ENCODE measurements around the gene GBGT1. TPM values are rescaled to one million over a fixed set of nuclear protein-coding genes. Genes with fewer than 3 reads are reported as not detected.

The GBGT1 gene
- total and polyA plus RNA-seq, 2 donors (not counting 1 experiment from before 2014, with no cell fraction given), result 19.6 to 52.7 TPM

DNA sequence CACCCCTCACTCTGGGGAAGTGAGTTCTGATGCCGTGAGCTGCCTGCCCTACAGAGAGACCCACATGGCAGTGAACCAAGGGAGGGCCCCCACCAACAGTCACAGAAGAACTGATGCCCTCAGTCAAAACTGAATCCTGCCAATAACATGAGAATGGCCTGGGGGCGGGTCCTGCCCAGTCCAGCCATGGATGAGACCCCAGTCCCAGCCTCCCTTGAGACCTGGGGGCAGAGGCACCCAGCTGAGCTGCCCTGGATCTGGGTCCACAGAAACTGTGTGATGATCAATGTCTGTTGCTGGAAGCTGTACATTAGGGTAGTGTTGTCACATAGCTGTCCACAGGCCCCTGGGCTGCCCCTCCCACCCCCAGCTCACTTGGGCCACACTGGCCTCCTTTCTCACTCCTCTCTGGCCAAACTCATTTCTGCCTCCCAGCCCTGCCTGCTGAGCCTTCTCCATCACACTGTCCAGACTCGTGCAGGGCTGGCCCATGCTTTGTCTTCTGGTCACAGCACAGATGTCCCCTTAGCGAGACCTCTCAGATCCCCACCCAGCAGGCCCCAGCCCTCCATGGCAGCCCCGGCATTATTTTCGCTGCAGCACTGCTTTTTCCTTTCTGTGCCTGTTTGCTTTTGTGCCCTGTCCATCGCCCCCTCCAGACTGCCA lies 16.8 kb downstream of the GBGT1 start:
- intact Hi-C loops (cut with micrococcal nuclease), result loop anchor here (5.0 kb wide), 1 partner anchor 920 kb away; the partner anchor contains the start of gene BRD3
- ATAC-seq (ENCODE audit: low read depth), result no peak
- CTCF ChIA-PET, result interaction anchor here (1.0 to 12.7 kb wide), 14 partner anchors 10 to 202 kb away, joined by 3 to 599 read pairs (median 6); partner anchors contain the start of genes GTF3C5, RALGDS and TSC1
- no peak overlapping the region for H2AFZ ChIP-seq (ENCODE audit: insufficient read depth, low read depth, low read length, poor library complexity, severe bottlenecking)
- Mint-ChIP-seq H3K27me3 (no peaks in the 10 kb centered on the region), H3K9me3 (ENCODE audit: insufficient read depth) (no peaks in the 10 kb centered on the region), H3K4me1 (peaks cover 59% of the 10 kb centered on the region), H3K27ac (peak overlapping the region; percentile 86), H3K4me3 (peak overlapping the region; percentile 87)
- peaks cover 65% of the 10 kb centered on the region for H3K79me2 ChIP-seq (ENCODE audit: control insufficient read depth, insufficient read depth, low read length)
- H4K20me1 ChIP-seq (ENCODE audit: control insufficient read depth, insufficient read depth, low read length, poor library complexity, severe bottlenecking), result peaks cover 51% of the 10 kb centered on the region
- no peak overlapping the region for H3K4me3 ChIP-seq (ENCODE audit: control extremely low read depth in 1 of 5, extremely low read depth in 1 of 5, insufficient read depth in 1 of 5, low read depth in 2 of 5, low read length in 4 of 5)
- H3K36me3 ChIP-seq (replicated peaks in 1 of 2; ENCODE audit: control extremely low read depth in 1 of 2, control insufficient read depth in 1 of 2, extremely low read depth in 1 of 2, insufficient read depth in 2 of 2, low read length in 1 of 2), result no peaks in the 10 kb centered on the region
- peaks cover 29 to 57% of the 10 kb centered on the region in 2 donors for H3K4me1 ChIP-seq (ENCODE audit: control insufficient read depth in 2 of 2, insufficient read depth in 2 of 2, low read length in 2 of 2)
- no peak overlapping the region for H3K9ac ChIP-seq (ENCODE audit: low read length)
- POLR2A ChIA-PET, result interaction anchor here (0.9 to 2.1 kb wide), 6 partner anchors 10 to 45 kb away, joined by 3 to 7 read pairs (median 4); partner anchors contain the start of gene RALGDS
- H3K9me3 ChIP-seq (ENCODE audit: control extremely low read depth in 1 of 3, control insufficient read depth in 2 of 3, insufficient read depth in 1 of 3, low read length in 2 of 3), result no peaks in the 10 kb centered on the region
- TF ChIP-seq EZH2 (IDR thresholded peaks at IDR 0.05; ENCODE audit: borderline replicate concordance, insufficient read depth, low read depth, low read length, poor library complexity, severe bottlenecking), result no peak
- TF ChIP-seq, protein P1, sequence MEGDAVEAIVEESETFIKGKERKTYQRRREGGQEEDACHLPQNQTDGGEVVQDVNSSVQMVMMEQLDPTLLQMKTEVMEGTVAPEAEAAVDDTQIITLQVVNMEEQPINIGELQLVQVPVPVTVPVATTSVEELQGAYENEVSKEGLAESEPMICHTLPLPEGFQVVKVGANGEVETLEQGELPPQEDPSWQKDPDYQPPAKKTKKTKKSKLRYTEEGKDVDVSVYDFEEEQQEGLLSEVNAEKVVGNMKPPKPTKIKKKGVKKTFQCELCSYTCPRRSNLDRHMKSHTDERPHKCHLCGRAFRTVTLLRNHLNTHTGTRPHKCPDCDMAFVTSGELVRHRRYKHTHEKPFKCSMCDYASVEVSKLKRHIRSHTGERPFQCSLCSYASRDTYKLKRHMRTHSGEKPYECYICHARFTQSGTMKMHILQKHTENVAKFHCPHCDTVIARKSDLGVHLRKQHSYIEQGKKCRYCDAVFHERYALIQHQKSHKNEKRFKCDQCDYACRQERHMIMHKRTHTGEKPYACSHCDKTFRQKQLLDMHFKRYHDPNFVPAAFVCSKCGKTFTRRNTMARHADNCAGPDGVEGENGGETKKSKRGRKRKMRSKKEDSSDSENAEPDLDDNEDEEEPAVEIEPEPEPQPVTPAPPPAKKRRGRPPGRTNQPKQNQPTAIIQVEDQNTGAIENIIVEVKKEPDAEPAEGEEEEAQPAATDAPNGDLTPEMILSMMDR (IDR thresholded peaks at IDR 0.05), result no peak
- DNase-seq, result peak; percentile 33
- no peaks in the 10 kb centered on the region for H3K27me3 ChIP-seq (replicated peaks in 1 of 4; ENCODE audit: control extremely low read depth in 1 of 4, control insufficient read depth in 3 of 4, insufficient read depth in 4 of 4, low read length in 3 of 4)
- peak overlapping the region; percentile 83 for H3K4me2 ChIP-seq (replicated peaks; ENCODE audit: low read depth, low read length, poor library complexity, severe bottlenecking)
- peak overlapping the region; percentile 3 to 6 for H3K27ac ChIP-seq (ENCODE audit: low read length in 2 of 2)
- WGBS (ENCODE audit: insufficient coverage), result 73% methylated on average over 7 of the region's 7 CpGs

Data from B cell (primary cell).